Activated CD8-positive, alpha-beta T cell treated with anti-CD3 and anti-CD28 coated beads for 36 hours (primary cell): ENCODE data around the gene MTURN. TPM values are rescaled to one million over a fixed set of nuclear protein-coding genes. Genes with fewer than 3 reads are reported as not detected.

Experiments used
- ATAC-seq: fragments of 200-7000 bp; cut with Tn5 transposase; one replicate; pipeline ENCODE4 v1.10.0; 2021; ENCODE audit warnings: mild to moderate bottlenecking, moderate library complexity
- CTCF ChIA-PET: fragments of 350-600 bp; sonication (Branson Sonifier 250); formaldehyde crosslinking; loops from one replicate; lab custom pipeline; 2021; ENCODE audit warnings: antibody characterized with exemption; lab: Charles Lee
- POLR2A ChIA-PET: fragments of 350-600 bp; sonication (Branson Sonifier 250); formaldehyde crosslinking; loops from one replicate; lab custom pipeline; 2021; ENCODE audit warnings: antibody characterized with exemption; lab: Charles Lee
- DNase-seq: peaks from one replicate; pipeline ENCODE4 v3.0.0-alpha.2; 2020
- H3K27ac Mint-ChIP-seq: one replicate; pipeline ENCODE4 v1.8.0; 2021; ENCODE audit warnings: mild to moderate bottlenecking, mixed read lengths
- H3K27me3 Mint-ChIP-seq: one replicate; pipeline ENCODE4 v1.8.0; 2021; ENCODE audit warnings: mixed read lengths
- H3K36me3 Mint-ChIP-seq: one replicate; pipeline ENCODE4 v1.8.0; 2021; ENCODE audit warnings: low read depth, mixed read lengths
- H3K4me1 Mint-ChIP-seq: one replicate; pipeline ENCODE4 v1.8.0; 2021; ENCODE audit warnings: low read depth, mixed read lengths
- H3K4me3 Mint-ChIP-seq: one replicate; pipeline ENCODE4 v1.8.0; 2021; ENCODE audit warnings: mild to moderate bottlenecking, moderate library complexity, mixed read lengths
- H3K9me3 Mint-ChIP-seq: one replicate; pipeline ENCODE4 v1.8.0; 2021; ENCODE audit warnings: mixed read lengths
- CTCF ChIP-seq: fragments of 200-600 bp; IDR thresholded peaks from one replicate; pipeline ENCODE4 v1.8.0; 2022; ENCODE audit warnings: antibody characterized with exemption, mild to moderate bottlenecking
- intact Hi-C: fragments of 100-400 bp; cut with micrococcal nuclease; formaldehyde crosslinking; loops from one replicate; pipeline ENCODE4 v1.10.0; 2022
- total RNA-seq, 2 experiments: library from RNA; stranded (reverse); gene quantifications; one replicate each; pipeline ENCODE4 v1.2.3, GENCODE V29; 2021

The MTURN gene
- total RNA-seq, 2 experiments from 2014 or later = 3.2 to 3.3 TPM

GRCh38 chr7:30159163-30159562 lies 24.4 kb downstream of the MTURN start:
- intact Hi-C loops = no loop called here
- H3K4me1 Mint-ChIP-seq = peaks cover 53% of the 10 kb centered on the region
- ATAC-seq (no peak), DNase-seq (no peak)
- H3K27me3 Mint-ChIP-seq = no peaks in the 10 kb centered on the region
- CTCF ChIA-PET = interaction anchor here (1.1 to 1.4 kb wide), 3 partner anchors 12 to 405 kb away, joined by 3 read pairs; no protein-coding TSS in a partner anchor
- POLR2A ChIA-PET = no interaction called here
- no peak overlapping the region for H3K4me3 Mint-ChIP-seq
- no peaks in the 10 kb centered on the region for H3K9me3 Mint-ChIP-seq
- no peak for TF ChIP-seq CTCF
- H3K36me3 Mint-ChIP-seq = no peaks in the 10 kb centered on the region
- H3K27ac Mint-ChIP-seq = no peak overlapping the region

- no peaks in the 10 kb centered on the region for H3K36me3 Mint-ChIP-seq
- H3K27ac Mint-ChIP-seq = no peak overlapping the region
- DNase-seq (peak; percentile 66), ATAC-seq (peak; percentile 43)
- H3K27me3 Mint-ChIP-seq = no peaks in the 10 kb centered on the region
- H3K4me3 Mint-ChIP-seq = no peak overlapping the region
- ChIA-PET POLR2A (interaction anchor here (1.1 kb wide), 1 partner anchor 13 kb away, joined by 5 read pairs; no protein-coding TSS in a partner anchor), CTCF (interaction anchor here (1.1 to 1.4 kb wide), 3 partner anchors 13 to 404 kb away, joined by 3 read pairs; no protein-coding TSS in a partner anchor)
- no peak for TF ChIP-seq CTCF
- intact Hi-C loops = loop anchor here (10.0 kb wide), 1 partner anchor 115 kb away; no protein-coding TSS in a partner anchor
- H3K9me3 Mint-ChIP-seq = no peaks in the 10 kb centered on the region
- H3K4me1 Mint-ChIP-seq = peaks cover 54% of the 10 kb centered on the region
Observed at GRCh38 chr7:30159698-30160143, 24.9 kb downstream of the MTURN start.

- Mint-ChIP-seq H3K27me3 (no peaks in the 10 kb centered on the region), H3K9me3 (no peaks in the 10 kb centered on the region), H3K4me3 (no peak overlapping the region), H3K36me3 (no peaks in the 10 kb centered on the region), H3K27ac (no peak overlapping the region), H3K4me1 (peaks cover 54% of the 10 kb centered on the region)
- CTCF ChIA-PET = interaction anchor here (1.4 kb wide), 2 partner anchors 13 to 403 kb away, joined by 3 read pairs; no protein-coding TSS in a partner anchor
- ATAC-seq (no peak), DNase-seq (no peak)
- no peak for TF ChIP-seq CTCF
- intact Hi-C loops = loop anchor here (10.0 kb wide), 1 partner anchor 114 kb away; no protein-coding TSS in a partner anchor
- POLR2A ChIA-PET = interaction anchor here (1.1 kb wide), 1 partner anchor 14 kb away, joined by 5 read pairs; no protein-coding TSS in a partner anchor
Observed at GRCh38 chr7:30160329-30160728, 25.5 kb downstream of the MTURN start.

- no peaks in the 10 kb centered on the region for H3K27me3 Mint-ChIP-seq
- peak overlapping the region; percentile 54 for H3K4me3 Mint-ChIP-seq
- intact Hi-C loops = loop anchor here (10.0 kb wide), 1 partner anchor 113 kb away; no protein-coding TSS in a partner anchor
- peaks cover 51% of the 10 kb centered on the region for H3K4me1 Mint-ChIP-seq
- ATAC-seq = no peak
- CTCF ChIA-PET = no interaction called here
- H3K27ac Mint-ChIP-seq = peak overlapping the region; percentile 85
- POLR2A ChIA-PET = interaction anchor here (0.5 to 1.5 kb wide), 3 partner anchors 27 to 186 kb away, joined by 3 to 6 read pairs (median 3); partner anchors contain the start of gene MTURN
- DNase-seq = no peak
- H3K36me3 Mint-ChIP-seq = no peaks in the 10 kb centered on the region
- no peaks in the 10 kb centered on the region for H3K9me3 Mint-ChIP-seq
- no peak for TF ChIP-seq CTCF
Observed at GRCh38 chr7:30162133-30162532, 27.3 kb downstream of the MTURN start.

- ATAC-seq (peak; percentile 65), DNase-seq (peak; percentile 37)
- Mint-ChIP-seq H3K36me3 (no peaks in the 10 kb centered on the region), H3K27me3 (no peaks in the 10 kb centered on the region), H3K4me1 (peaks cover 45% of the 10 kb centered on the region), H3K27ac (peak overlapping the region; percentile 85), H3K9me3 (no peaks in the 10 kb centered on the region), H3K4me3 (peak overlapping the region; percentile 54)
- no peak for TF ChIP-seq CTCF
- intact Hi-C loops = loop anchor here (10.0 kb wide), 1 partner anchor 112 kb away; no protein-coding TSS in a partner anchor
- CTCF ChIA-PET = no interaction called here
- POLR2A ChIA-PET = interaction anchor here (0.5 to 1.5 kb wide), 2 partner anchors 27 to 185 kb away, joined by 3 to 6 read pairs; partner anchors contain the start of gene MTURN
Observed at GRCh38 chr7:30162622-30163124, 27.9 kb downstream of the MTURN start.
